H7 (cell line): ENCODE results near the gene GDF9. TPM values are rescaled to one million over a fixed set of nuclear protein-coding genes. Genes with fewer than 3 reads are reported as not detected.

Experiments
- DNase-seq: peaks from one replicate; pipeline ENCODE4 v3.0.0; 2012
- H3K27me3 ChIP-seq: 2 replicates; pipeline ENCODE4 v1.6.0; 2011; ENCODE audit warnings: mild to moderate bottlenecking, low read length; ENCODE audit not compliant: control insufficient read depth, insufficient read depth
- H3K36me3 ChIP-seq: replicated peaks from 2 replicates; pipeline ENCODE4 v1.5.1; 2011; ENCODE audit warnings: low read length; ENCODE audit not compliant: control insufficient read depth, insufficient read depth
- H3K4me3 ChIP-seq: 2 replicates; pipeline ENCODE4 v1.5.1; 2011; ENCODE audit warnings: low read depth, mild to moderate bottlenecking, control low read depth, low read length, moderate library complexity; ENCODE audit not compliant: insufficient read depth
- total RNA-seq: library from RNA; depleted of rRNA; stranded (reverse); fragments of >200 nt; shearing (Covaris generic); gene quantifications from 2 replicates; pipeline ENCODE4 v1.2.3, GENCODE V29; 2014

Gene GDF9
- total RNA-seq, 1 experiment from 2014 or later, result 0.24 TPM

GRCh38 chr5:132836852-132837251, 29.4 kb downstream of the GDF9 start:
- Histone ChIP-seq H3K27me3 (no peaks in the 10 kb centered on the region; the same call in 1 of the 2 replicates), H3K36me3 (no peaks in the 10 kb centered on the region), H3K4me3 (no peak overlapping the region)
- DNase-seq, result no peak

- H3K36me3 ChIP-seq, result no peaks in the 10 kb centered on the region
- H3K27me3 ChIP-seq, result peaks cover 25% of the 10 kb centered on the region
- H3K4me3 ChIP-seq, result no peak overlapping the region
- no peak for DNase-seq
These were observed 32.2 kb downstream of the GDF9 start for GRCh38 chr5:132834057-132834456.

GRCh38 chr5:132832612-132833011, 33.7 kb downstream of the GDF9 start:
- H3K27me3 ChIP-seq, result peaks cover 39% of the 10 kb centered on the region
- H3K4me3 ChIP-seq, result no peak overlapping the region
- no peak for DNase-seq
- H3K36me3 ChIP-seq, result no peaks in the 10 kb centered on the region

- Histone ChIP-seq H3K36me3 (no peaks in the 10 kb centered on the region), H3K27me3 (peaks cover 49% of the 10 kb centered on the region), H3K4me3 (peak overlapping the region; percentile 59)
- DNase-seq, result peak; percentile 41
These were observed 35.0 kb downstream of the GDF9 start for GRCh38 chr5:132831095-132831860.

GRCh38 chr5:132830436-132831094, 35.7 kb downstream of the GDF9 start, which contains the start of gene SHROOM1:
Gene SHROOM1 (minus strand): TSS chr5:132830647. CDS start chr5:132826140, 4,507 bp downstream.
- peaks cover 56% of the 10 kb centered on the region for H3K27me3 ChIP-seq
- DNase-seq, result peak; percentile 92
- peak within 1 kb of the TSS; percentile 59 for H3K4me3 ChIP-seq
- H3K36me3 ChIP-seq, result no peaks in the 10 kb centered on the region

- H3K36me3 ChIP-seq, result no peaks in the 10 kb centered on the region
- DNase-seq, result peak; percentile 94
- H3K4me3 ChIP-seq, result peak overlapping the region; percentile 59
- H3K27me3 ChIP-seq, result peaks cover 62% of the 10 kb centered on the region
These were observed 36.4 kb downstream of the GDF9 start for GRCh38 chr5:132829742-132830435.

GRCh38 chr5:132828846-132829494, 37.3 kb downstream of the GDF9 start:
- H3K4me3 ChIP-seq, result no peak overlapping the region
- peaks cover 71% of the 10 kb centered on the region for H3K27me3 ChIP-seq
- no peaks in the 10 kb centered on the region for H3K36me3 ChIP-seq
- no peak for DNase-seq

GRCh38 chr5:132827943-132828673, 38.2 kb downstream of the GDF9 start:
- no peak overlapping the region for H3K4me3 ChIP-seq
- no peaks in the 10 kb centered on the region for H3K36me3 ChIP-seq
- peaks cover 78% of the 10 kb centered on the region for H3K27me3 ChIP-seq
- no peak for DNase-seq

GRCh38 chr5:132826424-132827082, 39.7 kb downstream of the GDF9 start:
- no peaks in the 10 kb centered on the region for H3K36me3 ChIP-seq
- peaks cover 85% of the 10 kb centered on the region for H3K27me3 ChIP-seq
- no peak overlapping the region for H3K4me3 ChIP-seq
- no peak for DNase-seq

GRCh38 chr5:132825834-132826391, 40.4 kb downstream of the GDF9 start:
- Histone ChIP-seq H3K27me3 (peaks cover 82% of the 10 kb centered on the region), H3K4me3 (peak overlapping the region; percentile 46), H3K36me3 (no peaks in the 10 kb centered on the region)
- DNase-seq, result peak; percentile 86

GRCh38 chr5:132825033-132825833, 41.0 kb downstream of the GDF9 start:
- Histone ChIP-seq H3K36me3 (no peaks in the 10 kb centered on the region), H3K4me3 (peak overlapping the region; percentile 46), H3K27me3 (peaks cover 76% of the 10 kb centered on the region)
- peak; percentile 88 for DNase-seq

GRCh38 chr5:132824426-132824825, 41.8 kb downstream of the GDF9 start:
- H3K4me3 ChIP-seq, result no peak overlapping the region
- H3K27me3 ChIP-seq, result peaks cover 68% of the 10 kb centered on the region
- DNase-seq, result no peak
- H3K36me3 ChIP-seq, result no peaks in the 10 kb centered on the region
